SK-MEL-5 (cell line): ENCODE data around the gene NTM. TPM values are rescaled to one million over a fixed set of nuclear protein-coding genes. Genes with fewer than 3 reads are reported as not detected.

Source experiments
- DNase-seq: peaks from one replicate; pipeline ENCODE4 v3.0.0-alpha.2; 2016; ENCODE audit warnings: low read depth, low spot score
- in situ Hi-C: cut with HindIII; loops from 2 replicates; pipeline ENCODE4 v1.10.0; 2016; ENCODE audit warnings: low sequenced_read_pairs, high pct_unique_total_duplicates, low pct_unique_long_range_greater_than_20kb
- total RNA-seq: library from RNA; depleted of rRNA; stranded (reverse); fragments of >200 nt; shearing (Covaris generic); gene quantifications from 2 replicates; pipeline ENCODE4 v1.2.3, GENCODE V29; 2014

The NTM gene
- total RNA-seq, 1 experiment from 2014 or later = 0.95 TPM

DNA sequence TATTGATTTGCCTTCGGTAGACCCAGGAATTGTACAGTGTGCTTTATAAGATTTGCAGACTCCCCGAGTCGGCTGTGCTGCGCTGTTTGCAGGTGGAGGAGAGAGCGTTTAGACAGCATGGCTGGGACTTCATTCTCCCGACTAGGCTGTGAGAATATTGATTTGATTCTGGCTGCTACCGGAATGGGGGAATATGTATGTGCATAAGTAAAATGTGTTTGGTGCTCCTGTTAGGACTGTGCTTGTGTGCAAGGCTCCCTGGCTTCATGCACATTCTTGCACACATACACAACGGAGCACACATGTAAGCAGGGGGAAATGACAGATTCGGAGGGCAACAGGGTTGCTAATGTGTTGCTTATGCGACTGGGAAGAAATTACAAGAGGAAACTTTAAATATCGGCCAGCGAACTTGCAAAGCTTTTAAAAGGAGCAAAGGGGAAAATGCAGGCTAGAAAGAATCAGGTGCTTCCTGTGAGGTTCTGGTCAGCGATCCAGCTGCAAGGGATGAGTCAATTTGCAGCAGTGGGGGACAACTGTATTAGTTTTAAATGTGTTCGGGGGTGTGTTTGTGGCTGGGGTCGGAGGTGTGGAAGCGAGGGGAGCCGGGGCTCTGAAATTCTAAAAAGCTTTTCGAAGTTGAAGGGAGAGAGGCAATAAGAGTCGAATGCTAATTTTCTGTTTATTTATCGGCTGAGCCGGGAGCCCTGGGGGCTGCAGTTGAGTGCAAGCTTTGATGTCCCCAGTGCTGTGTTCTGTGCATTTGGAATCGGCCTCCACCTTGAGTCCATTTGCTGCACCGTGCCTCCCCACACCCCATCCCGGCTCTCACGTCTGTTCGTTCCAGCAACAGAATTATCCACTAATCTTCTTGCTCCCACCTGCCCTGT, 731 bp downstream of the NTM start:
- no peak for DNase-seq
- in situ Hi-C loops = no loop called here

DNA sequence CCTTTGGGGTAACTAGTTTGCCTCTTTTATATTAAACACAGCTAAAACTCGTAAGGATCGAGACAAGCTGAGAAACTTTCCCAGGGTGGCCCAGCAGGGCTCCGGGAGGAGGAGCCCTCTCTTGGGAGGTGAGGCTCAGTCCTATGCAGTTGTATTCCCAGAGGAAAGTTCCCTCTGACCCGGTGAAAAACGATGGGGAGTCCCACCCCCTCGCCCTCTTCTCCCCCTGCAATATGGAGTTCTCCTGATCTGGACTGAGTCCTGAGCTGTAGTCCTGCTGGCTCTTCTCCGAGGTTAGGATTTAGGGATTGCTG, 1.3 kb downstream of the NTM start:
- in situ Hi-C loops = no loop called here
- no peak for DNase-seq

GRCh38 chr11:131372234-131372962, 2.0 kb downstream of the NTM start:
- DNase-seq = no peak
- in situ Hi-C loops = no loop called here

DNA sequence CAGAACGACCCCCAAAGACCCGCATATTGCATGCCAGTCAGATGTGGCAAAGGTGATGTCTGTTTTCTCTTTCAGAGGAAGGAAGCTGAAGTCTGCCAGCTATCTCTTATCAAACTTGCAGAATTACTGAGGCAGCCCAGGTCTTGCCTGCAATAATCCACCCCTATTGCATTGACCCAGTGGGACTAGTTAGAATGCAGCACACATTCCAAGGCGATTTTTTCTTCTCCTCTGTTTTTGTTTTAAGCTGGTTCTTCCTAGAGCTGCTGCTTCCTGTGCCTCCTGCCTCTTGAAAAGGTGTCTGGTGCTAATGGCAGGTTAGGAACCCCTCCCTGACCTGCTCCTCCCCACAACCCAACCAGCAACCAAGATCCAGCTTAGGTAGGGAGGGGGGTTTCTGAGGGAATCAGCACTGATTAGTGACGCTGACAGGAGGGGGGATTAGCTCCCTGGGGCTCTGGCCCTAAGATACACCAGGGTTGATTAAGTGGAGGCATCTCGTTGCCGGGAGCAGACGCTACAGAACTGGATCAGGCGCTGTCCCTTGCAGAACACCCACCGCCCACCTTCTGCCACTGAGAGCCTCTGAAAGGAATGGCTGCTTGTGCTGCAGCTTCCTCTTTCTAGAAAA, 2.8 kb downstream of the NTM start:
- no peak for DNase-seq
- in situ Hi-C loops = no loop called here

- in situ Hi-C loops = no loop called here
- DNase-seq = no peak
Observed at GRCh38 chr11:131373756-131374155, 3.3 kb downstream of the NTM start.

GRCh38 chr11:131375421-131375820, 5.0 kb downstream of the NTM start:
- in situ Hi-C loops = no loop called here
- DNase-seq = no peak

GRCh38 chr11:131375915-131376314, 5.5 kb downstream of the NTM start:
- DNase-seq = no peak
- in situ Hi-C loops = no loop called here

DNA sequence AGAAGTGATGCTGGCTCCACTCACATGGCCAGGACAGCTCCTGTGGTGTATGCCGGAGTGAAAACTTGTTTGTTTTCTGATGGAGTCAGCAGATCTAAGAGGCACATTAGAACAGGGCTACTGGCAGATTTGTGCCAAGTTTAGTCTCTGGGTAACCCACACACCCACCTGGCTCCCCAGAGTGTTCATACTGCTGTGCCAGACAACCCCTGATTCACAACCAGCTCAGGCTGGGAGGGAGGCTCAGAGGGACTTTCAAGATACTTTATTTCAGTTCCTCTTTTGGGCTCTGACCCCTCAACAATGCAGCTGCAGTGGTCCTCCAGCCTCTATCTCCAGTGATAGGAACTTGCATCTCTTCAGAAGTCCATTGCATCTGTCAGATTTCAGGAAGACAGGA, 8.5 kb downstream of the NTM start:
- in situ Hi-C loops = no loop called here
- no peak for DNase-seq

- in situ Hi-C loops = no loop called here
- no peak for DNase-seq
Observed at GRCh38 chr11:131385763-131386390, 15.5 kb downstream of the NTM start.

DNA sequence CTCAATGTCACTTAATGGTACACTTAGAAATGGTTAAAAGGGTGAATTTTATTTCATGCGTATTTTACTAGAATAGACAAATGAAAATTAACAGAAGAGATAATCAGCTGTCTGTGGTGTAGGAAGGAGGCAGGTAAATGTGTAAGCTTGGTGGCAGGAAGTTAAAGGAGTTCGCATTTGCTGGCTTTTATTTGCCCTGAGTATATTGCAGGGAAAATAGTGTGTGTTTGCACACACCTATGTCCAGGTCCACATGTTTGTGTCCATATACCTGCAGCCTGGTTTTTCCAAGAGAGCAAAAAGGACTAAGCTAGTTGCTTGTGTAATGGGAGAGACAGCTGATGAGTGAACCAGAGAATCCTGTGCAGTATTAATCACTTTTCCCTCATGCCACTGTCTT, 16.0 kb downstream of the NTM start:
- no peak for DNase-seq
- in situ Hi-C loops = no loop called here

DNA sequence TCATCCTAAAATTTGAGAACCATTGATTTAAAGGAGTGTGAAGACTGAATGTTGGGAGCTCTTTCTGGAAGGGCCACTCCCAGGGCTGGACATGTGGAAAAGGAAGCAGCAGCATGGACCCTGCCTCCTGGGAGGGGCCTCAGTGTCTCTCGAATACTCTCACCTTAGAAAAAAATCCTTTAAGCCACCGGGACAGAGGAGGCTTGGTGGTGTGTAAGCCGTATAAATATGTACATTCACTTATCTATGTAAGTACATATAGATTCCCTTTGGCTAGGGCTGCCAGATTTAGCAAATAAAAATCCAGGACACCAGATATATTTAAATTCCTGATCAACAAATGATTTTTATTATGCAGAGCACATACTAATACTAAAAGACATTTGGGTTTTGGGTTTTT, 17.6 kb downstream of the NTM start:
- no peak for DNase-seq
- in situ Hi-C loops = no loop called here

GRCh38 chr11:131389582-131389981, 19.2 kb downstream of the NTM start:
- in situ Hi-C loops = no loop called here

GRCh38 chr11:131391176-131391575, 20.8 kb downstream of the NTM start:
- no peak for DNase-seq
- in situ Hi-C loops = no loop called here

More at GRCh38 chr11:131389582-131389981, 19.2 kb downstream of the NTM start:
- no peak for DNase-seq

DNA sequence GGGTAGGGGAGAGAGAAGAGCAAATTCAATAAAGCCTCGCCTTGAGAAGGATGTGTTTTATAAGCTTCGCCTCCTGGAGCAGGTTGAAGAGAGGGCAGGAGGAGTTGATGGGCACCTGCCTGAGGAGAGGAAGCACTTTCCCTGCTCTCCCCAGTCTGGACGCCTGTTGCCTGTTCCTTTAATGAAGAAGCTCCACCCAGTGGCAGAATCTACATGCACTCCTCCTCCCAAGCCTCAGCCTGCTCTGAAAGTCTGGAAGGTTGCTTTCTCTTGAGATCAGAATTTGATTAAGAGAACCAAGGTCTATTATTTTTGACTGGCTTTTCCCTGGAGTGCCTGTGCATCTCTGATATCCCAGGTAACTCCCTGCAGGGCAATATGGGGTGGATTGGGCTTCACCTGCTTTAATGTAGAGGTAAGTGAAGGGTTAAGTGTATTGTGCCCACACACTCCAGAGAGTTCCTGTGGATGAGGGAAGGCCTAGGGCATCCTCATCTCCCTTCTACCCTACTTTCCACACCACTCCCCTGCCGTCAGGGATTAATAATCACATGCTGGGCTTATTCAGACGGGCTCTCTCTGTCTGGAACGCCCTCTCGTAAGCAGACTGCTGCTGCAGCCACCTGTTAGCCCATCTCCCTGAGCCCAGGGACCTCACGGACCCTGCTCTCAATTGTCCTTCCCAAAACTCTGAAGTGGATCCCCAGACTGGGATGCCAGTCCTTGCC, 22.3 kb downstream of the NTM start:
- in situ Hi-C loops = no loop called here
- DNase-seq = peak; percentile 19

DNA sequence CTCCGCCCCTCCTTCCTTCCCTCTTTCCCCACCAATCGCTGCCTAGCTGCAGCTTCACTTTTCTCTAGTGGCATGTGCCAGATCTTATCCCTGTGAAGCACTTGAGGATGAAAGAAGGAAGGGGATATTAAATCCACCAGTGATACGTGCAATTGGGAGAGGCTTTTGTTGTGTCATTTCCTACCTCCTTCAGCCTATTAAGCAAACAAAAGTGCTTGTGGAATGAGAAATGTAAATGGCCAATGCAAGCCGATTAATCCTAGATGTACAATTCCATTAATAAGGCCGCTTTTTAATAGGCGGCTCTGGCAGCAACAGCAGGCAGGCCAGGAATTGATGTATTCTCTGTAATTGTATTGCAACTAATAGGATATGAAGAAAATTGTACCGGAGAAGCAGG, 23.3 kb downstream of the NTM start:
- DNase-seq = no peak
- in situ Hi-C loops = no loop called here

DNA sequence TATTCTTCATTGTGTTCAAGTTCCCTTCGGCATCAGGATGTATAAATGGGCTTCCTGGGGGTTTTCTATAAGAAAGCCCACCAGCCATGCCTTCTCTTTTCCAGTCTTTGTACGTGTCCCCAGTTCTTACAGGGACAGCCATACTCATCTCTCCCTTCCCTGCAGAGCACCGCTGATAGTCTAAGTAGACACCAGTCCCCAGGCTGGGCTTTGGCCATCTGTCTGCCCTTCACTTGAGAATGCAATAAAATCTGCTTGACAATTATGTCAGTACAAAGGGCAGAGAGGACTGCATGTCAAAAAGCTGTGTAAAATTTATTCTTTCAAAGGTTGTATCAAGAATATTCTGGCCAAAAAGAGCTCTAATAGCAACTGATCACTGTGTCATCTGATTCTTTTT, 27.3 kb downstream of the NTM start:
- in situ Hi-C loops = no loop called here
- DNase-seq = no peak

GRCh38 chr11:131402040-131402439, 31.6 kb downstream of the NTM start:
- no peak for DNase-seq
- in situ Hi-C loops = no loop called here

DNA sequence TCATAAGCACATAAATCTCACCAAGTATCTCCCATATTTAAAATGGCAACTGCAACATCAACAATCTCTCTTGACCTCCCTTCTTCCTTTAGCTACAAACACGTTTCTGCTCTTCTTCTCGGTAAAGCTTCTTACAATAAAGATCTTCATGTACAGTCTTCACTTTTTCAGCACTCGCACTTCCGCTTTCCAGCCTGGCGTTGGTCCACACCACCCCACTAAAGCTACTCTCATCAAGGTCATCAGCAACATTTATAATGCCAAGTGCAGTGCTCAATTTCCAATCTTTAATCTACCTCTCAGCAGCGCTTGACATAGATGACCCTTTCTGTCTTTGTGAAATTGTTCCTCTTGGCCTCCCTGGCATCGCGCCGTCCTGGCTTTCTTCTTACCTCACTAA, 33.6 kb downstream of the NTM start:
- DNase-seq = no peak
- in situ Hi-C loops = no loop called here
